IMR-90 (cell line): ENCODE results near the gene RC3H2. TPM values are rescaled to one million over a fixed set of nuclear protein-coding genes. Genes with fewer than 3 reads are reported as not detected.

Source experiments
- ATAC-seq: fragments of 200-7000 bp; cut with Tn5 transposase; 2 replicates; pipeline ENCODE4 v1.9.1; 2020; ENCODE audit warnings: low read depth, mild to moderate bottlenecking, moderate library complexity
- BruUV-seq: library from RNA; stranded (reverse); fragments of 400-500 nt; replicated peaks from 2 replicates; lab custom pipeline; 2021; lab: Mats Ljungman, UMichigan
- CTCF ChIA-PET: fragments of 300-600 bp; formaldehyde crosslinking; extraction: SDS; loops from one replicate; lab custom pipeline; 2021; ENCODE audit warnings: antibody characterized with exemption; lab: Yijun Ruan, JAX
- POLR2A ChIA-PET: fragments of 300-600 bp; sonication (Branson Sonifier 250); formaldehyde crosslinking; loops from one replicate; lab custom pipeline; 2022; ENCODE audit warnings: antibody characterized with exemption; ENCODE audit not compliant: unreplicated experiment; lab: Charles Lee
- DNase-seq: peaks from one replicate; pipeline ENCODE4 v3.0.0; 2013
- H2AFZ ChIP-seq: replicated peaks from 2 replicates; pipeline ENCODE3; 2013; ENCODE audit warnings: low read length, mild to moderate bottlenecking; ENCODE audit not compliant: poor library complexity
- H2AK5ac ChIP-seq: 2 replicates; pipeline ENCODE4 v1.6.1; 2013; ENCODE audit warnings: low read depth, low read length, inconsistent platforms
- H2AK9ac ChIP-seq: replicated peaks from 2 replicates; pipeline ENCODE3; 2013; ENCODE audit warnings: mild to moderate bottlenecking, low read depth, low read length, moderate library complexity; ENCODE audit not compliant: poor library complexity
- H2BK120ac ChIP-seq: 2 replicates; pipeline ENCODE4 v1.6.1; 2013; ENCODE audit warnings: low read depth, low read length, inconsistent platforms
- H2BK15ac ChIP-seq: 3 replicates; pipeline ENCODE4 v1.6.1; 2013; ENCODE audit warnings: low read depth, low read length, inconsistent platforms
- H2BK20ac ChIP-seq: 2 replicates; pipeline ENCODE4 v1.6.1; 2013; ENCODE audit warnings: low read depth, mild to moderate bottlenecking, inconsistent platforms, low read length, moderate library complexity
- H2BK5ac ChIP-seq: 2 replicates; pipeline ENCODE4 v1.6.1; 2013; ENCODE audit warnings: mild to moderate bottlenecking, low read depth, low read length, inconsistent platforms; ENCODE audit not compliant: poor library complexity, severe bottlenecking
- H3K14ac ChIP-seq: replicated peaks from 2 replicates; pipeline ENCODE4 v1.6.1; 2013; ENCODE audit warnings: low read depth, low read length, inconsistent platforms
- H3K18ac ChIP-seq: 2 replicates; pipeline ENCODE4 v1.6.1; 2013; ENCODE audit warnings: low read depth, low read length, control low read depth
- H3K23ac ChIP-seq: 2 replicates; pipeline ENCODE4 v1.6.1; 2013; ENCODE audit warnings: low read depth, low read length, inconsistent platforms
- H3K27ac ChIP-seq: 2 replicates; pipeline ENCODE4 v1.5.1; 2013; ENCODE audit warnings: mild to moderate bottlenecking, control low read depth, low read length; ENCODE audit not compliant: insufficient read depth
- H3K27me3 ChIP-seq: 2 replicates; pipeline ENCODE4 v1.6.1; 2013; ENCODE audit warnings: low read length; ENCODE audit not compliant: control insufficient read depth, insufficient read depth
- H3K36me3 ChIP-seq: 2 replicates; pipeline ENCODE4 v1.6.1; 2013; ENCODE audit warnings: low read length, mixed read lengths; ENCODE audit not compliant: control insufficient read depth, insufficient read depth
- H3K4ac ChIP-seq: 2 replicates; pipeline ENCODE4 v1.6.1; 2013; ENCODE audit warnings: low read depth, low read length, inconsistent platforms
- H3K4me1 ChIP-seq: 2 replicates; pipeline ENCODE4 v1.6.1; 2013; ENCODE audit warnings: low read length, mixed read lengths; ENCODE audit not compliant: control insufficient read depth, insufficient read depth
- H3K4me2 ChIP-seq: 2 replicates; pipeline ENCODE4 v1.6.1; 2013; ENCODE audit warnings: low read depth, mild to moderate bottlenecking, control low read depth, low read length, moderate library complexity
- H3K4me3 ChIP-seq: 2 replicates; pipeline ENCODE4 v1.5.1; 2013; ENCODE audit warnings: low read depth, mild to moderate bottlenecking, control low read depth, low read length, moderate library complexity; ENCODE audit not compliant: insufficient read depth
- H3K56ac ChIP-seq: 2 replicates; pipeline ENCODE4 v1.6.1; 2013; ENCODE audit warnings: low read length, inconsistent platforms; ENCODE audit not compliant: insufficient read depth; ENCODE audit errors: extremely low read depth
- H3K79me1 ChIP-seq, 2 experiments: 2 replicates each; pipeline ENCODE4 v1.6.1; 2013; ENCODE audit warnings: low read length in 2 of 2, inconsistent platforms in 1 of 2, low read depth in 1 of 2
- H3K9ac ChIP-seq: 2 replicates; pipeline ENCODE4 v1.6.1; 2013; ENCODE audit warnings: low read depth, low read length, control low read depth
- H3K9me1 ChIP-seq: 2 replicates; pipeline ENCODE4 v1.6.1; 2013; ENCODE audit warnings: low read length, inconsistent platforms; ENCODE audit not compliant: insufficient read depth
- H3K9me3 ChIP-seq: 2 replicates; pipeline ENCODE4 v1.6.1; 2013; ENCODE audit warnings: low read length; ENCODE audit not compliant: control insufficient read depth, insufficient read depth
- H4K20me1 ChIP-seq: 2 replicates; pipeline ENCODE4 v1.6.1; 2013; ENCODE audit warnings: low read length, inconsistent platforms; ENCODE audit not compliant: insufficient read depth
- H4K5ac ChIP-seq: 2 replicates; pipeline ENCODE4 v1.6.1; 2013; ENCODE audit warnings: mild to moderate bottlenecking, low read depth, low read length, control low read depth
- H4K8ac ChIP-seq, 2 experiments: 2 replicates each; pipeline ENCODE4 v1.6.1; 2013; ENCODE audit warnings: low read depth in 2 of 2, low read length in 2 of 2, control low read depth in 1 of 2, inconsistent platforms in 1 of 2
- H4K91ac ChIP-seq: 2 replicates; pipeline ENCODE4 v1.6.1; 2013; ENCODE audit warnings: low read depth, low read length, inconsistent platforms; ENCODE audit not compliant: insufficient read depth
- BHLHE40 ChIP-seq: fragments of 150-350 bp; IDR thresholded peaks from 2 replicates; pipeline ENCODE4 v1.6.1; 2016; ENCODE audit warnings: mild to moderate bottlenecking, low read depth, low read length
- CEBPB ChIP-seq: IDR thresholded peaks from 2 replicates; pipeline ENCODE4 v1.6.1; 2012; ENCODE audit warnings: low read depth, low read length, improper control_type of control experiment
- CHD1 ChIP-seq: IDR thresholded peaks from 2 replicates; pipeline ENCODE4 v1.6.1; 2012; ENCODE audit warnings: low read depth, low read length, improper control_type of control experiment
- CTCF ChIP-seq: conservative IDR thresholded peaks from 2 replicates; pipeline ENCODE4 v1.5.1; 2012; ENCODE audit warnings: mild to moderate bottlenecking, low read depth, low read length, improper control_type of control experiment
- ELK1 ChIP-seq: fragments of 150-350 bp; IDR thresholded peaks from 2 replicates; pipeline ENCODE4 v1.6.1; 2016; ENCODE audit warnings: low read depth, mild to moderate bottlenecking, low read length, moderate library complexity, borderline replicate concordance
- FOS ChIP-seq: fragments of 150-350 bp; IDR thresholded peaks from 2 replicates; pipeline ENCODE4 v1.6.1; 2016; ENCODE audit warnings: low read depth, low read length
- MAFK ChIP-seq: IDR thresholded peaks from 2 replicates; pipeline ENCODE4 v1.6.1; 2012; ENCODE audit warnings: low read depth, low read length, improper control_type of control experiment
- MAZ ChIP-seq: IDR thresholded peaks from 2 replicates; pipeline ENCODE4 v1.6.1; 2012; ENCODE audit warnings: low read depth, mild to moderate bottlenecking, low read length, improper control_type of control experiment, moderate library complexity, borderline replicate concordance
- MXI1 ChIP-seq: IDR thresholded peaks from 2 replicates; pipeline ENCODE4 v1.6.1; 2012; ENCODE audit warnings: low read depth, mild to moderate bottlenecking, low read length, moderate library complexity, borderline replicate concordance
- NFE2L2 ChIP-seq: fragments of 150-350 bp; IDR thresholded peaks from 2 replicates; pipeline ENCODE4 v1.6.1; 2016; ENCODE audit warnings: low read depth, mild to moderate bottlenecking, low read length
- POLR2A ChIP-seq: IDR thresholded peaks from 2 replicates; pipeline ENCODE4 v1.6.1; 2012; ENCODE audit warnings: mild to moderate bottlenecking, low read depth, low read length
- RAD21 ChIP-seq: IDR thresholded peaks from 2 replicates; pipeline ENCODE4 v1.6.1; 2012; ENCODE audit warnings: low read length, improper control_type of control experiment
- RCOR1 ChIP-seq: IDR thresholded peaks from 2 replicates; pipeline ENCODE4 v1.6.1; 2012; ENCODE audit warnings: mild to moderate bottlenecking, low read length, improper control_type of control experiment; ENCODE audit not compliant: insufficient replicate concordance
- RFX5 ChIP-seq: IDR thresholded peaks from 2 replicates; pipeline ENCODE4 v1.8.0; 2012; ENCODE audit warnings: low read depth, mild to moderate bottlenecking, low read length, moderate library complexity
- SMC3 ChIP-seq: fragments of 150-350 bp; IDR thresholded peaks from 2 replicates; pipeline ENCODE4 v1.6.1; 2016; ENCODE audit warnings: low read depth, mild to moderate bottlenecking, antibody characterized with exemption, low read length, moderate library complexity
- WGBS, 2 experiments: methylation state at CpG; one replicate each; pipeline versions ENCODE4 v1.1.5 to v1.1.7; 2013; ENCODE audit warnings: missing lambda C conversion rate in 2 of 2; ENCODE audit not compliant: insufficient read length in 1 of 2; ENCODE audit errors: extremely low coverage in 2 of 2; 5-methylcytosine and 5-hydroxymethylcytosine counted together
- dilution Hi-C: fragments of 300-500 bp; cut with HindIII; formaldehyde crosslinking; loops from one replicate; pipeline ENCODE4 v1.14.3; 2018; ENCODE audit warnings: low sequenced_read_pairs; ENCODE audit not compliant: unreplicated experiment
- in situ Hi-C: fragments of 300-500 bp; cut with MboI; formaldehyde crosslinking; loops from 3 replicates; pipeline ENCODE4 v1.14.3; 2019; ENCODE audit warnings: low sequenced_read_pairs, inconsistent platforms, mixed read lengths
- intact Hi-C: fragments of 100-400 bp; cut with micrococcal nuclease; formaldehyde crosslinking; loops from 2 replicates; pipeline ENCODE4 v1.10.0; 2022
- polyA plus RNA-seq, 3 experiments: library from polyadenylated mRNA; depleted of rRNA; stranded (reverse); fragments of >200 nt; gene quantifications; 2 replicates each; pipeline ENCODE4 v1.2.3, GENCODE V29; 2012; ENCODE audit warnings: low replicate concordance in 1 of 3
- total RNA-seq: library from RNA; depleted of rRNA; stranded (reverse); fragments of >200 nt; gene quantifications from 2 replicates; pipeline ENCODE4 v1.2.3, GENCODE V29; 2012
- TF ChIP-seq, protein P1 (sequence below): fragments of 150-350 bp; IDR thresholded peaks from 2 replicates; pipeline ENCODE4 v1.6.1; 2017; ENCODE audit warnings: mild to moderate bottlenecking, antibody characterized with exemption, low read length, low read depth

Gene RC3H2
- total and polyA plus RNA-seq, 2 of the 4 experiments (the other 2 are of a cell fraction): 14.7 to 58.4 TPM

DNA sequence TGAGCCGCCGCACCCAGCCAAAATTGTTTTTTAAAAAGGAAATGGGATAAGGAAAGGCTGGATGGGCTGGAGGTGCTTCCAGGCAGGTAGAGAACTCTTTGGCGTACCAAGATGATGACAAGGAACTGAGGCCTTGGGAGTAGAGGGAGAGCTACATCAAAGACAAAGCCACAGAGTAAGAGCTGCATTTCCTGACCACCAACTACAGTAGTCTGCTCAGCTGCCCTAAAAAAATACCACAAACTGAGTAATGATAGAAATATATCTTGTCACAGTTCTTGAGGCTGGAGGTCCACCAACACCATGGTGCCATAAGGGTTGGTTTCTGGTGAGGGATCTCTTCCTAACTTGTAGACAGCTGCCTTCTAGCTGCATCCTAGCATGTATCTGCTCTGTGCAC, 97.0 kb downstream of the RC3H2 start:
- intact Hi-C loops (no loop called here), dilution Hi-C loops (no loop called here), in situ Hi-C loops (no loop called here)
- Histone ChIP-seq H4K5ac (no peak overlapping the region; the same call in 1 of the 2 replicates), H2BK120ac (peak overlapping the region; percentile 39; the same call in 1 of the 2 replicates), H4K91ac (peak overlapping the region; percentile 5; the same call in 1 of the 2 replicates), H3K4ac (peak overlapping the region; percentile 55; the same call in 1 of the 2 replicates), H2AK9ac (no peak overlapping the region), H3K14ac (no peak overlapping the region; the same call in 1 of the 2 replicates), H3K27me3 (no peaks in the 10 kb centered on the region), H3K56ac (no peak overlapping the region), H3K9me3 (peaks cover 4% of the 10 kb centered on the region), H3K79me1 (no peaks in the 10 kb centered on the region), H4K20me1 (no peaks in the 10 kb centered on the region), H3K4me3 (no peak overlapping the region), H2AK5ac (no peak overlapping the region), H3K23ac (no peak overlapping the region), H2BK15ac (no peak overlapping the region), H3K9me1 (no peaks in the 10 kb centered on the region; the same call in 1 of the 2 replicates), H2AFZ (no peak overlapping the region), H3K4me2 (no peak overlapping the region), H3K18ac (no peak overlapping the region; the same call in 1 of the 2 replicates), H2BK5ac (no peak overlapping the region), H3K27ac (no peak overlapping the region), H3K9ac (no peak overlapping the region), H2BK20ac (peak overlapping the region; percentile 73; the same call in 1 of the 2 replicates), H3K4me1 (no peaks in the 10 kb centered on the region), H3K36me3 (no peaks in the 10 kb centered on the region), H4K8ac (no peak overlapping the region)
- ATAC-seq (no peak), DNase-seq (no peak)
- POLR2A ChIA-PET: no interaction called here
- TF ChIP-seq, protein P1, sequence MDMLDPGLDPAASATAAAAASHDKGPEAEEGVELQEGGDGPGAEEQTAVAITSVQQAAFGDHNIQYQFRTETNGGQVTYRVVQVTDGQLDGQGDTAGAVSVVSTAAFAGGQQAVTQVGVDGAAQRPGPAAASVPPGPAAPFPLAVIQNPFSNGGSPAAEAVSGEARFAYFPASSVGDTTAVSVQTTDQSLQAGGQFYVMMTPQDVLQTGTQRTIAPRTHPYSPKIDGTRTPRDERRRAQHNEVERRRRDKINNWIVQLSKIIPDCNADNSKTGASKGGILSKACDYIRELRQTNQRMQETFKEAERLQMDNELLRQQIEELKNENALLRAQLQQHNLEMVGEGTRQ: no peak
- no peak for TF ChIP-seq SMC3
- no peak for TF ChIP-seq MAFK
- TF ChIP-seq BHLHE40: no peak
- no peak for TF ChIP-seq RCOR1
- TF ChIP-seq POLR2A: no peak
- no peak for TF ChIP-seq MXI1
- no peak for TF ChIP-seq ELK1
- no peak for TF ChIP-seq MAZ
- no peak for TF ChIP-seq CEBPB
- no peak for TF ChIP-seq NFE2L2
- TF ChIP-seq RFX5: no peak
- TF ChIP-seq CTCF: no peak
- TF ChIP-seq CHD1: no peak
- no peak for TF ChIP-seq FOS
- no peak for TF ChIP-seq RAD21
- CTCF ChIA-PET: interaction anchor here (2.0 kb wide), 1 partner anchor 343 kb away, joined by 7 read pairs; no protein-coding TSS in a partner anchor
- BruUV-seq: no TSS peak
- WGBS, 2 experiments: no CpG with 5 or more reads among the region's 3 CpGs
